Naive thymus-derived CD4-positive, alpha-beta T cell (primary cell): ENCODE measurements around the gene DYNLT5. TPM values are rescaled to one million over a fixed set of nuclear protein-coding genes. Genes with fewer than 3 reads are reported as not detected.

ENCODE experiments used
- ATAC-seq: fragments of 150-1000 bp; cut with Tn5 transposase; 2 replicates; pipeline ENCODE4 v1.10.0; 2021; ENCODE audit warnings: mild to moderate bottlenecking, moderate library complexity
- CTCF ChIA-PET: fragments of 350-600 bp; sonication (Branson Sonifier 250); formaldehyde crosslinking; loops from one replicate; lab custom pipeline; 2021; ENCODE audit warnings: antibody characterized with exemption; lab: Charles Lee
- POLR2A ChIA-PET: fragments of 350-600 bp; sonication (Branson Sonifier 250); formaldehyde crosslinking; loops from one replicate; lab custom pipeline; 2021; ENCODE audit warnings: antibody characterized with exemption, inconsistent platforms; lab: Charles Lee
- DNase-seq, 9 donors: peaks; one replicate each; pipeline versions ENCODE4 v3.0.0 to v3.0.0-alpha.2; 2020 to 2022; ENCODE audit warnings: mixed read lengths in 1 of 9
- H3K27ac ChIP-seq: one replicate; pipeline ENCODE4 v1.7.0; 2013; ENCODE audit warnings: mild to moderate bottlenecking, low read depth, low read length, moderate library complexity
- H3K27me3 ChIP-seq, 2 donors: one replicate each; pipeline ENCODE4 v1.7.0; 2013; ENCODE audit warnings: low read length in 2 of 2, mild to moderate bottlenecking in 2 of 2, moderate library complexity in 2 of 2; ENCODE audit not compliant: control insufficient read depth in 2 of 2, insufficient read depth in 2 of 2
- H3K36me3 ChIP-seq, 3 experiments: 1 replicate in 2 of 3; 2 replicates in 1 of 3; pipeline ENCODE4 v1.7.0; 2013; ENCODE audit warnings: low read length in 3 of 3, mild to moderate bottlenecking in 3 of 3, moderate library complexity in 1 of 3; ENCODE audit not compliant: insufficient read depth in 3 of 3, control insufficient read depth in 2 of 3
- H3K4me1 ChIP-seq, 2 donors: one replicate each; pipeline ENCODE4 v1.7.0; 2013; ENCODE audit warnings: low read length in 2 of 2, mild to moderate bottlenecking in 2 of 2, moderate library complexity in 1 of 2; ENCODE audit not compliant: control insufficient read depth in 2 of 2, insufficient read depth in 2 of 2
- H3K4me3 ChIP-seq: 2 replicates; pipeline ENCODE4 v1.7.0; 2013; ENCODE audit warnings: mild to moderate bottlenecking, low read length
- H3K9me3 ChIP-seq, 3 experiments: 1 replicate in 2 of 3; 2 replicates in 1 of 3; pipeline ENCODE4 v1.7.0; 2013; ENCODE audit warnings: low read length in 3 of 3; ENCODE audit not compliant: control insufficient read depth in 2 of 3
- H3K27ac Mint-ChIP-seq, 9 donors: one replicate each; pipeline ENCODE4 v1.8.0; 2020 to 2022; ENCODE audit warnings: mixed read lengths in 9 of 9, mild to moderate bottlenecking in 8 of 9, moderate library complexity in 5 of 9, inconsistent platforms in 2 of 9
- H3K27me3 Mint-ChIP-seq, 5 donors: one replicate each; pipeline ENCODE4 v1.8.0; 2021 to 2022; ENCODE audit warnings: mixed read lengths in 5 of 5, mild to moderate bottlenecking in 1 of 5
- H3K36me3 Mint-ChIP-seq, 5 donors: one replicate each; pipeline ENCODE4 v1.8.0; 2020 to 2022; ENCODE audit warnings: mixed read lengths in 5 of 5, mild to moderate bottlenecking in 3 of 5, inconsistent platforms in 1 of 5
- H3K4me1 Mint-ChIP-seq, 7 donors: one replicate each; pipeline ENCODE4 v1.8.0; 2020 to 2022; ENCODE audit warnings: mixed read lengths in 7 of 7, mild to moderate bottlenecking in 3 of 7, inconsistent platforms in 1 of 7
- H3K4me3 Mint-ChIP-seq, 10 donors: one replicate each; pipeline ENCODE4 v1.8.0; 2020 to 2022; ENCODE audit warnings: mild to moderate bottlenecking in 10 of 10, mixed read lengths in 10 of 10, moderate library complexity in 6 of 10, inconsistent platforms in 2 of 10
- H3K9me3 Mint-ChIP-seq, 11 donors: one replicate each; pipeline ENCODE4 v1.8.0; 2020 to 2022; ENCODE audit warnings: mixed read lengths in 11 of 11, mild to moderate bottlenecking in 4 of 11, inconsistent platforms in 1 of 11, moderate library complexity in 1 of 11
- intact Hi-C, 2 donors: fragments of 100-400 bp; cut with micrococcal nuclease; formaldehyde crosslinking; loops; one replicate each; pipeline ENCODE4 v1.15.1; 2023
- polyA plus RNA-seq, 2 donors: library from polyadenylated mRNA; unstranded; fragments of 300-500 nt; fragmentation: Illumina TruSeq; gene quantifications; one replicate each; pipeline ENCODE4 v1.2.3, GENCODE V29; 2021
- total RNA-seq, 6 experiments: library from RNA in 5 of 6; stranded (reverse) in 5 of 6; gene quantifications; 1 replicate in 5 of 6; 2 replicates in 1 of 6; pipeline ENCODE4 v1.2.3 and lab custom pipeline; 2021 to 2026

DYNLT5 gene
- total and polyA plus RNA-seq, 7 experiments from 2014 or later: 0.46 TPM; not detected in 6

- H3K36me3 Mint-ChIP-seq: no peaks in the 10 kb centered on the region
- no peak overlapping the region for H3K27ac Mint-ChIP-seq
- H3K9me3 Mint-ChIP-seq: peaks cover 0 to 3% (median 0%) of the 10 kb centered on the region in 11 donors
- Histone ChIP-seq H3K27ac (no peak overlapping the region), H3K36me3 (no peaks in the 10 kb centered on the region), H3K9me3 (no peaks in the 10 kb centered on the region), H3K27me3 (peaks cover 0 to 3% of the 10 kb centered on the region in 2 donors), H3K4me3 (no peak overlapping the region), H3K4me1 (no peaks in the 10 kb centered on the region)
- peaks cover 14 to 34% (median 23%) of the 10 kb centered on the region in 5 donors for H3K27me3 Mint-ChIP-seq
- DNase-seq: no peak
- intact Hi-C loops: no loop called here
- H3K4me3 Mint-ChIP-seq: no peak overlapping the region
- ATAC-seq: peak; percentile 27
- POLR2A ChIA-PET: interaction anchor here (0.6 kb wide), 1 partner anchor 9 kb away, joined by 7 read pairs; no protein-coding TSS in a partner anchor
- H3K4me1 Mint-ChIP-seq: no peaks in the 10 kb centered on the region
- CTCF ChIA-PET: interaction anchor here (1.1 kb wide), 1 partner anchor 391 kb away, joined by 4 read pairs; no protein-coding TSS in a partner anchor
Measured at GRCh38 chr1:66758241-66758755, 6.0 kb downstream of the DYNLT5 start.

- Mint-ChIP-seq H3K4me1 (peaks cover 0 to 5% (median 0%) of the 10 kb centered on the region in 7 donors), H3K4me3 (no peak overlapping the region), H3K27me3 (peaks cover under 1 to 16% (median 6%) of the 10 kb centered on the region in 5 donors), H3K27ac (no peak overlapping the region), H3K36me3 (no peaks in the 10 kb centered on the region), H3K9me3 (peaks cover 0 to 3% (median 0%) of the 10 kb centered on the region in 11 donors)
- intact Hi-C loops: no loop called here
- H3K4me1 ChIP-seq: no peaks in the 10 kb centered on the region
- no peaks in the 10 kb centered on the region for H3K27me3 ChIP-seq
- ChIA-PET POLR2A (no interaction called here), CTCF (interaction anchor here (0.8 to 7.3 kb wide), 4 partner anchors 388 to 719 kb away, joined by 3 to 83 read pairs (median 28); no protein-coding TSS in a partner anchor)
- H3K4me3 ChIP-seq: no peak overlapping the region
- no peak for ATAC-seq
- H3K9me3 ChIP-seq: no peaks in the 10 kb centered on the region
- H3K27ac ChIP-seq: no peak overlapping the region
- H3K36me3 ChIP-seq: no peaks in the 10 kb centered on the region
- no peak for DNase-seq
Measured at GRCh38 chr1:66760506-66760905, 8.2 kb downstream of the DYNLT5 start.

GRCh38 chr1:66761221-66761620 is 9.0 kb downstream of the DYNLT5 start:
- H3K27ac Mint-ChIP-seq: no peak overlapping the region
- no peak overlapping the region for H3K4me3 ChIP-seq
- peaks cover 0 to 14% (median 6%) of the 10 kb centered on the region in 5 donors for H3K27me3 Mint-ChIP-seq
- H3K27ac ChIP-seq: no peak overlapping the region
- peaks cover 0 to 3% (median 0%) of the 10 kb centered on the region in 11 donors for H3K9me3 Mint-ChIP-seq
- H3K4me1 ChIP-seq: no peaks in the 10 kb centered on the region
- H3K4me3 Mint-ChIP-seq: no peak overlapping the region
- CTCF ChIA-PET: interaction anchor here (6.6 to 7.3 kb wide), 2 partner anchors 388 to 451 kb away, joined by 52 to 83 read pairs; no protein-coding TSS in a partner anchor
- H3K27me3 ChIP-seq: no peaks in the 10 kb centered on the region
- peak; percentile 47 for ATAC-seq
- H3K9me3 ChIP-seq: no peaks in the 10 kb centered on the region
- peaks cover 0 to 5% (median 0%) of the 10 kb centered on the region in 7 donors for H3K4me1 Mint-ChIP-seq
- H3K36me3 Mint-ChIP-seq: no peaks in the 10 kb centered on the region
- POLR2A ChIA-PET: no interaction called here
- no peaks in the 10 kb centered on the region for H3K36me3 ChIP-seq
- DNase-seq: no peak
- intact Hi-C loops: no loop called here

GRCh38 chr1:66764994-66765578 is 12.8 kb downstream of the DYNLT5 start:
- ChIA-PET CTCF (interaction anchor here (0.7 to 7.3 kb wide), 13 partner anchors 14 to 735 kb away, joined by 3 to 83 read pairs (median 5); no protein-coding TSS in a partner anchor), POLR2A (interaction anchor here (0.7 to 1.0 kb wide), 2 partner anchors 289 to 735 kb away, joined by 3 read pairs; partner anchors contain the start of gene SLC35D1)
- intact Hi-C loops: loop anchor here (1.0 to 5.0 kb wide), 16 partner anchors 159 to 808 kb away; partner anchors contain the start of genes DNAI4 (in 2 of the 2), MIER1 (in 2 of the 2) and SLC35D1 (in 1 of the 2)
- no peaks in the 10 kb centered on the region for H3K4me1 ChIP-seq
- H3K9me3 ChIP-seq: no peaks in the 10 kb centered on the region
- H3K9me3 Mint-ChIP-seq: no peaks in the 10 kb centered on the region
- no peak overlapping the region for H3K27ac Mint-ChIP-seq
- H3K36me3 Mint-ChIP-seq: no peaks in the 10 kb centered on the region
- no peak overlapping the region for H3K4me3 Mint-ChIP-seq
- DNase-seq: peak in 7 of 9 donors; percentile 48 to 68 (median 62)
- H3K27me3 ChIP-seq: no peaks in the 10 kb centered on the region
- peak; percentile 81 for ATAC-seq
- no peaks in the 10 kb centered on the region for H3K36me3 ChIP-seq
- H3K4me3 ChIP-seq: no peak overlapping the region
- no peak overlapping the region for H3K27ac ChIP-seq
- peaks cover 0 to 3% (median 0%) of the 10 kb centered on the region in 5 donors for H3K27me3 Mint-ChIP-seq
- peaks cover 7 to 21% (median 15%) of the 10 kb centered on the region in 7 donors for H3K4me1 Mint-ChIP-seq

GRCh38 chr1:66767626-66768025 is 15.4 kb downstream of the DYNLT5 start:
- Mint-ChIP-seq H3K27me3 (no peaks in the 10 kb centered on the region), H3K4me3 (no peak overlapping the region), H3K36me3 (no peaks in the 10 kb centered on the region), H3K9me3 (no peaks in the 10 kb centered on the region), H3K4me1 (peaks cover 11 to 34% (median 26%) of the 10 kb centered on the region in 7 donors), H3K27ac (no peak overlapping the region)
- H3K4me1 ChIP-seq: no peaks in the 10 kb centered on the region
- DNase-seq (no peak), ATAC-seq (no peak)
- intact Hi-C loops: loop anchor here (5.0 kb wide), 4 partner anchors 185 to 810 kb away; partner anchors contain the start of gene SLC35D1 (in 1 of the 2)
- H3K27ac ChIP-seq: no peak overlapping the region
- no peaks in the 10 kb centered on the region for H3K9me3 ChIP-seq
- ChIA-PET POLR2A (interaction anchor here (0.6 kb wide), 1 partner anchor 9 kb away, joined by 7 read pairs; no protein-coding TSS in a partner anchor), CTCF (interaction anchor here (1.4 to 2.0 kb wide), 2 partner anchors 14 to 378 kb away, joined by 4 to 5 read pairs; no protein-coding TSS in a partner anchor)
- no peak overlapping the region for H3K4me3 ChIP-seq
- H3K36me3 ChIP-seq: no peaks in the 10 kb centered on the region
- no peaks in the 10 kb centered on the region for H3K27me3 ChIP-seq

GRCh38 chr1:66768965-66769364 is 16.7 kb downstream of the DYNLT5 start:
- Histone ChIP-seq H3K4me1 (no peaks in the 10 kb centered on the region), H3K4me3 (no peak overlapping the region), H3K9me3 (no peaks in the 10 kb centered on the region), H3K27ac (no peak overlapping the region), H3K27me3 (no peaks in the 10 kb centered on the region), H3K36me3 (no peaks in the 10 kb centered on the region)
- ChIA-PET CTCF (interaction anchor here (0.7 to 1.7 kb wide), 4 partner anchors 44 to 381 kb away, joined by 3 to 9 read pairs (median 3); no protein-coding TSS in a partner anchor), POLR2A (interaction anchor here (1.4 kb wide), 1 partner anchor 157 kb away, joined by 3 read pairs; no protein-coding TSS in a partner anchor)
- ATAC-seq (no peak), DNase-seq (no peak)
- Mint-ChIP-seq H3K9me3 (no peaks in the 10 kb centered on the region), H3K4me1 (peaks cover 11 to 34% (median 26%) of the 10 kb centered on the region in 7 donors), H3K36me3 (no peaks in the 10 kb centered on the region), H3K27me3 (no peaks in the 10 kb centered on the region), H3K27ac (peak overlapping the region in 7 of 9 donors; percentile 62 to 81 (median 67)), H3K4me3 (peak overlapping the region in 9 of 10 donors; percentile 24 to 81 (median 72))
- intact Hi-C loops: loop anchor here (1.0 to 5.0 kb wide), 5 partner anchors 183 to 812 kb away; partner anchors contain the start of gene SLC35D1 (in 1 of the 2)
